H1 (cell line): ENCODE data around the gene CBX4. TPM values are rescaled to one million over a fixed set of nuclear protein-coding genes. Genes with fewer than 3 reads are reported as not detected.

Source experiments
- CTCF ChIA-PET: fragments of 300-600 bp; sonication (Branson Sonifier 250); formaldehyde crosslinking; loops from one replicate; lab custom pipeline; 2021; ENCODE audit not compliant: partially characterized antibody; lab: Charles Lee
- POLR2A ChIA-PET: fragments of 300-600 bp; sonication (Branson Sonifier 250); formaldehyde crosslinking; loops from one replicate; lab custom pipeline; 2021; ENCODE audit warnings: inconsistent platforms; ENCODE audit not compliant: partially characterized antibody; lab: Charles Lee
- DNase-seq, 2 experiments: peaks; one replicate each; pipeline versions ENCODE4 v3.0.0 to v3.0.0-alpha.2; 2010 to 2022; ENCODE audit warnings: low spot score in 2 of 2, low read depth in 1 of 2, mixed read lengths in 1 of 2
- FAIRE-seq: peaks from 2 replicates; lab custom pipeline; 2011; peaks lifted over from hg19 to GRCh38; lab: Jason Lieb, UNC
- H2AFZ ChIP-seq: 2 replicates; pipeline ENCODE4 v1.8.1; 2012; ENCODE audit warnings: low read length, inconsistent platforms
- H2AK5ac ChIP-seq: 2 replicates; pipeline ENCODE4 v1.6.1; 2013; ENCODE audit warnings: low read depth, low read length
- H2BK120ac ChIP-seq: replicated peaks from 2 replicates; pipeline ENCODE3; 2013; ENCODE audit warnings: low read depth, low read length, inconsistent platforms
- H2BK12ac ChIP-seq: 2 replicates; pipeline ENCODE4 v1.6.1; 2013; ENCODE audit warnings: low read depth, low read length
- H2BK15ac ChIP-seq: 2 replicates; pipeline ENCODE4 v1.6.1; 2013; ENCODE audit warnings: low read length
- H2BK20ac ChIP-seq: 2 replicates; pipeline ENCODE4 v1.6.1; 2013; ENCODE audit warnings: low read length
- H2BK5ac ChIP-seq: 2 replicates; pipeline ENCODE4 v1.6.1; 2013; ENCODE audit warnings: low read depth, low read length
- H3K14ac ChIP-seq: 2 replicates; pipeline ENCODE4 v1.6.1; 2013; ENCODE audit warnings: inconsistent platforms; ENCODE audit not compliant: insufficient read length
- H3K18ac ChIP-seq: 2 replicates; pipeline ENCODE4 v1.6.1; 2013; ENCODE audit warnings: low read length; ENCODE audit errors: extremely low read depth
- H3K23ac ChIP-seq: 2 replicates; pipeline ENCODE4 v1.6.1; 2013; ENCODE audit warnings: inconsistent platforms; ENCODE audit not compliant: insufficient read length
- H3K23me2 ChIP-seq: 2 replicates; pipeline ENCODE4 v1.6.1; 2013; ENCODE audit warnings: low read depth, low read length
- H3K27ac ChIP-seq: 2 replicates; pipeline ENCODE4 v1.6.1; 2011; ENCODE audit warnings: low read depth, low read length, inconsistent platforms
- H3K27me3 ChIP-seq, 4 experiments: replicated peaks in 1 of 4; 1 replicate in 1 of 4; 2 replicates in 3 of 4; pipeline versions ENCODE4 v1.6.1 to v1.8.1; 2011 to 2013; ENCODE audit warnings: low read length in 3 of 4, mild to moderate bottlenecking in 3 of 4, inconsistent platforms in 2 of 4, mixed read lengths in 2 of 4, moderate library complexity in 1 of 4; ENCODE audit not compliant: control insufficient read depth in 3 of 4, insufficient read depth in 3 of 4; ENCODE audit errors: extremely low read depth in 1 of 4
- H3K36me3 ChIP-seq, 4 experiments: 2 replicates each; pipeline versions ENCODE4 v1.6.1 to v1.8.1; 2011 to 2013; ENCODE audit warnings: mild to moderate bottlenecking in 4 of 4, low read length in 3 of 4, moderate library complexity in 2 of 4, control low read depth in 1 of 4, inconsistent platforms in 1 of 4; ENCODE audit not compliant: insufficient read depth in 4 of 4, control insufficient read depth in 2 of 4
- H3K4ac ChIP-seq: replicated peaks from 2 replicates; pipeline ENCODE3; 2013; ENCODE audit warnings: low read length, low read depth, mixed read lengths, inconsistent platforms; ENCODE audit not compliant: insufficient read length
- H3K4me1 ChIP-seq, 4 experiments: replicated peaks in 1 of 4; 1 replicate in 1 of 4; 2 replicates in 3 of 4; pipeline versions ENCODE4 v1.6.1 to v1.8.1; 2011 to 2013; ENCODE audit warnings: low read length in 3 of 4, inconsistent platforms in 2 of 4, mixed read lengths in 1 of 4; ENCODE audit not compliant: insufficient read depth in 4 of 4, control insufficient read depth in 3 of 4
- H3K4me2 ChIP-seq, 2 experiments: 2 replicates each; pipeline versions ENCODE4 v1.6.1 to v1.8.1; 2011 to 2013; ENCODE audit warnings: low read depth in 2 of 2, low read length in 2 of 2, control low read depth in 1 of 2, inconsistent platforms in 1 of 2, mild to moderate bottlenecking in 1 of 2; ENCODE audit not compliant: insufficient read depth in 1 of 2
- H3K4me3 ChIP-seq, 4 experiments: fragments of 200-600, 300-600 bp in 1 of 4; sonication (generic), shearing (Covaris generic), sonication (Bioruptor Twin) in 1 of 4; 2 replicates each; pipeline versions ENCODE4 v1.5.1 to v1.8.1; 2011 to 2016; ENCODE audit warnings: low read length in 4 of 4, low read depth in 3 of 4, control low read depth in 2 of 4, inconsistent platforms in 2 of 4, mild to moderate bottlenecking in 2 of 4, mixed read lengths in 1 of 4, moderate library complexity in 1 of 4; ENCODE audit not compliant: insufficient read depth in 2 of 4; ENCODE audit errors: extremely low read depth in 1 of 4
- H3K56ac ChIP-seq: replicated peaks from 2 replicates; pipeline ENCODE3; 2013; ENCODE audit warnings: low read depth, mild to moderate bottlenecking, mixed read lengths, low read length, inconsistent platforms; ENCODE audit not compliant: insufficient read length
- H3K79me1 ChIP-seq: 2 replicates; pipeline ENCODE4 v1.6.1; 2013; ENCODE audit warnings: low read depth, low read length, control low read depth
- H3K79me2 ChIP-seq, 2 experiments: 2 replicates each; pipeline versions ENCODE4 v1.6.1 to v1.8.1; 2012 to 2013; ENCODE audit warnings: low read length in 2 of 2, mild to moderate bottlenecking in 2 of 2, inconsistent platforms in 1 of 2; ENCODE audit not compliant: insufficient read depth in 2 of 2, control insufficient read depth in 1 of 2
- H3K9ac ChIP-seq, 4 experiments: replicated peaks in 1 of 4; 1 replicate in 1 of 4; 2 replicates in 3 of 4; pipeline versions ENCODE4 v1.6.1 to v1.8.1; 2011 to 2013; ENCODE audit warnings: low read depth in 3 of 4, low read length in 3 of 4, control low read depth in 2 of 4, mild to moderate bottlenecking in 2 of 4, moderate library complexity in 2 of 4, inconsistent platforms in 1 of 4; ENCODE audit errors: extremely low read depth in 1 of 4
- H3K9me3 ChIP-seq, 2 experiments: 2 replicates each; pipeline versions ENCODE4 v1.6.1 to v1.8.1; 2012 to 2013; ENCODE audit warnings: mild to moderate bottlenecking in 2 of 2, moderate library complexity in 2 of 2, control low read depth in 1 of 2, inconsistent platforms in 1 of 2, low read depth in 1 of 2, low read length in 1 of 2, mixed read lengths in 1 of 2; ENCODE audit not compliant: insufficient read depth in 2 of 2
- H4K20me1 ChIP-seq, 2 experiments: replicated peaks in 1 of 2; 2 replicates each; pipeline versions ENCODE3 to v1.8.1; 2011 to 2013; ENCODE audit warnings: inconsistent platforms in 2 of 2, low read length in 2 of 2, mild to moderate bottlenecking in 1 of 2; ENCODE audit not compliant: insufficient read depth in 2 of 2, control insufficient read depth in 1 of 2
- H4K5ac ChIP-seq: 2 replicates; pipeline ENCODE4 v1.6.1; 2013; ENCODE audit warnings: low read length, low read depth, mixed read lengths, inconsistent platforms; ENCODE audit not compliant: insufficient read length
- H4K8ac ChIP-seq: 2 replicates; pipeline ENCODE4 v1.8.0; 2013; ENCODE audit warnings: mild to moderate bottlenecking, moderate library complexity, low read length, inconsistent platforms; ENCODE audit not compliant: insufficient read depth; ENCODE audit errors: extremely low read depth
- H4K91ac ChIP-seq: replicated peaks from 2 replicates; pipeline ENCODE3; 2013; ENCODE audit warnings: low read length, mixed read lengths, inconsistent platforms; ENCODE audit not compliant: insufficient read length
- BRCA1 ChIP-seq: IDR thresholded peaks from 2 replicates; pipeline ENCODE4 v1.6.1; 2012; ENCODE audit warnings: low read depth, low read length, improper control_type of control experiment
- CBX5 ChIP-seq: fragments of 300-800, 300-1000 bp; sonication (generic); IDR thresholded peaks from 2 replicates; pipeline ENCODE4 v1.7.1; 2016; ENCODE audit warnings: antibody characterized with exemption, low read length, low read depth
- CREB1 ChIP-seq: IDR thresholded peaks from 2 replicates; pipeline ENCODE4 v1.6.1; 2012; ENCODE audit warnings: inconsistent platforms
- CTCF ChIP-seq, 3 experiments: IDR thresholded peaks; 1 replicate in 2 of 3; 2 replicates in 1 of 3; pipeline versions ENCODE4 v1.5.1 to v1.6.1; 2011; ENCODE audit warnings: low read length in 3 of 3, mild to moderate bottlenecking in 3 of 3, inconsistent platforms in 2 of 3, low read depth in 1 of 3, moderate library complexity in 1 of 3; ENCODE audit not compliant: insufficient read depth in 1 of 3; ENCODE audit errors: control extremely low read depth in 1 of 3
- GTF2F1 ChIP-seq: IDR thresholded peaks from 2 replicates; pipeline ENCODE4 v1.6.1; 2012; ENCODE audit warnings: low read depth, low read length, improper control_type of control experiment, borderline replicate concordance
- MAFK ChIP-seq: IDR thresholded peaks from 2 replicates; pipeline ENCODE4 v1.6.1; 2012; ENCODE audit warnings: low read depth, mild to moderate bottlenecking, improper control_type of control experiment, low read length
- SAP30 ChIP-seq: fragments of 300-600 bp; sonication (generic); IDR thresholded peaks from 2 replicates; pipeline ENCODE4 v1.7.1; 2012; ENCODE audit warnings: low read length, moderate library complexity, mild to moderate bottlenecking, inconsistent platforms; ENCODE audit not compliant: insufficient read depth, insufficient replicate concordance
- TCF12 ChIP-seq: IDR thresholded peaks from 2 replicates; pipeline ENCODE4 v1.6.1; 2011; ENCODE audit warnings: low read depth, mild to moderate bottlenecking, low read length
- WGBS, 2 experiments: shearing (Covaris generic) in 1 of 2; methylation state at CpG; one replicate each; pipeline versions ENCODE4 v1.1.6 to v1.1.7; 2013 to 2015; ENCODE audit warnings: low lambda C conversion rate in 2 of 2, mixed read lengths in 2 of 2, inconsistent platforms in 1 of 2, low coverage in 1 of 2, missing lambda C conversion rate in 1 of 2; ENCODE audit not compliant: insufficient replicate concordance in 2 of 2, insufficient coverage in 1 of 2, insufficient read length in 1 of 2; ENCODE audit errors: extremely low coverage in 1 of 2, missing lambda C conversion rate in 1 of 2; 5-methylcytosine and 5-hydroxymethylcytosine counted together
- polyA plus RNA-seq, 7 experiments: library from polyadenylated mRNA; depleted of rRNA in 3 of 7; stranded (reverse) in 5 of 7; unstranded in 2 of 7; fragments of >200 nt in 5 of 7; fragments of 200-250 nt in 2 of 7; gene quantifications; 1 replicate in 5 of 7; 2 replicates in 1 of 7; 4 replicates in 1 of 7; pipeline versions ENCODE4 v1.2.1 to v1.2.3, GENCODE V29; 2011 to 2013; ENCODE audit warnings: missing spikeins in 2 of 7, mixed read lengths in 2 of 7
- total RNA-seq: library from RNA; stranded (reverse); fragmentation: NEBNext Ultra II Directional; extraction: Animal tissue kit (Norgen Biotek cat#: 25700); gene quantifications from 2 replicates; pipeline ENCODE4 v1.2.1, GENCODE V29; 2021

CBX4 gene
- total and polyA plus RNA-seq, 2 of the 8 experiments (the other 6 are each of a cell fraction or from before 2014, with no cell fraction given) = 1.8 to 4.0 TPM

- H2BK12ac ChIP-seq = peak within 1 kb of the TSS; percentile 85; the same call in 1 of the 2 replicates
- H3K27me3 ChIP-seq = peaks cover 80 to 92% (median 90%) of the 10 kb centered on the region in 4 experiments
- CTCF ChIA-PET = interaction anchor here (0.7 to 19.1 kb wide), 10 partner anchors 10 to 169 kb away, joined by 3 to 576 read pairs (median 4); no protein-coding TSS in a partner anchor
- no peak for TF ChIP-seq CTCF (IDR thresholded peaks at IDR 0.05; ENCODE audit: control extremely low read depth in 1 of 3, insufficient read depth in 1 of 3, low read depth in 1 of 3, low read length in 3 of 3)
- 0 out of 2 replicates have a peak, but pooled peaks have one; percentile 26 for TF ChIP-seq TCF12
- TF ChIP-seq CREB1 = peak; percentile 87
- TF ChIP-seq MAFK = no peak
- TF ChIP-seq GTF2F1 = no peak
- no peak for TF ChIP-seq SAP30
- no peak for TF ChIP-seq CBX5
- peak; percentile 39; the same call in 1 of the 2 replicates for TF ChIP-seq BRCA1
These were observed 42.3 kb downstream of the CBX4 start, which contains the start of gene CBX8 for GRCh38 chr17:79796763-79797491. TSS of gene CBX8 (minus strand) at chr17:79797077. CDS start at chr17:79796998, 79 bp downstream.

More at GRCh38 chr17:79796763-79797491, 42.3 kb downstream of the CBX4 start, which contains the start of gene CBX8:
- Histone ChIP-seq H3K23ac (no peak within 1 kb of the TSS), H2BK20ac (0 out of 2 replicates have a peak within 1 kb of the TSS, but pooled peaks have one; percentile 15), H2AFZ (no peak within 1 kb of the TSS; the same call in 1 of the 2 replicates), H3K9ac (peak within 1 kb of the TSS in 3 of 4 experiments; percentile 51 to 76 (median 63); a peak in 4 of 7 replicates), H3K56ac (peak within 1 kb of the TSS; percentile 48), H2BK120ac (no peak within 1 kb of the TSS), H3K18ac (peak within 1 kb of the TSS; percentile 62), H3K9me3 (no peaks in the 10 kb centered on the region; a peak in 1 of 4 replicates), H2AK5ac (peak within 1 kb of the TSS; percentile 59; the same call in 1 of the 2 replicates), H2BK15ac (no peak within 1 kb of the TSS), H3K14ac (no peak within 1 kb of the TSS), H3K4me1 (peaks cover 8 to 58% (median 38%) of the 10 kb centered on the region in 4 experiments), H3K36me3 (peaks cover 0 to 8% (median 0%) of the 10 kb centered on the region in 4 experiments; a peak in 1 of 8 replicates), H4K20me1 (peaks cover 16 to 19% of the 10 kb centered on the region in 2 experiments), H2BK5ac (no peak within 1 kb of the TSS; the same call in 1 of the 2 replicates), H3K23me2 (peaks cover 3% of the 10 kb centered on the region), H3K79me1 (no peaks in the 10 kb centered on the region), H3K27ac (peak within 1 kb of the TSS; percentile 66; the same call in 1 of the 2 replicates), H3K4ac (peak within 1 kb of the TSS; percentile 41), H4K91ac (peak within 1 kb of the TSS; percentile 37), H3K79me2 (no peaks in the 10 kb centered on the region), H4K5ac (no peak within 1 kb of the TSS), H4K8ac (peak within 1 kb of the TSS; percentile 79), H3K4me3 (peak within 1 kb of the TSS; percentile 44 to 67 (median 53)), H3K4me2 (peak within 1 kb of the TSS; percentile 67 to 74)
- DNase-seq = peak; percentile 99 to 100
- FAIRE-seq = no peak
- 1% methylated on average over 25 of the region's 79 CpGs; no CpG with 5 or more reads in 1 of the 2 experiments for WGBS, 2 experiments
- POLR2A ChIA-PET = interaction anchor here (0.6 to 6.0 kb wide), 15 partner anchors 10 to 350 kb away, joined by 3 to 49 read pairs (median 6); partner anchors contain the start of genes CBX2, CBX4 and EIF4A3
